ENCODE results near the gene YY1AP1.
"Not testable (repeated sequence)": the region's sequence is repeated elsewhere in the genome, so short reads cannot be mapped to it uniquely, and the experiment has no call there.

YY1AP1 gene

DNA sequence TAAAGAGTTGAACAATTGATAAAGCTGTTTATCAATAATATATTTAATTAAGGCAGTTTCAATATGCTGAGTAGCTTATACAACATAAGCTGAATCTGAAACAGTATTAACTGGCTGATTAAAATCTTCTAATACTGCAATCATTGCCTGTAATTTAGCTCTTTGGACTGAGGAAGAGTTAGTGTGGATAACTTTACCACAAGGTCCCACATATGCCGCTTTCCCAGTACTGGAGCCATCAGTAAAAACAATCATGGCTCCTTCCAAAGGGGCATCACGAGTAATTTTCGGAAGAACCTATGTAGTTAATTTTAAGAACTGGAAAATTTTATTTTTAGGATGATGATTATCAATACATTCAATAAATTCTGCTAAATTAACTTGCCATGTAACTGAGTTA lies 7.0 kb upstream of the YY1AP1 start:
- no peak for DNase-seq

DNA sequence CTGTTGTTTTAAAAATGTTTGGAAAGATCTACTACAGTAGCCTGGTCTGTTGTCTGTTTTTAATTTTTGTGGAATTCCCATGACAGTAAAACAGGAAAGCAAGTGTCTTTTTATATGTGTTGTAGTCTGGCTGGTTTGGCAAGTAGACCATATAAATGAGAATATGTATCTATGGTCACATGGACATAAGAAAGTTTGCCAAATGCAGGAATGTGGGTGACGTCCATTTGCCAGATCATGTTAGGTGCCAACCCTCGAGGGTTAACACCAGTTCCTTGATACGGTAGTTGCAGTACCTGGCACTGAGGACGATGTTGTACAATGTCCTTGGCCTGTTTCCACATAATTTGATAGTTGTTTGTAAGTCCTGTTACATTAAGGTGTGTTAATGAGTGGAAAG lies 6.5 kb upstream of the YY1AP1 start:
- no peak for DNase-seq

DNA sequence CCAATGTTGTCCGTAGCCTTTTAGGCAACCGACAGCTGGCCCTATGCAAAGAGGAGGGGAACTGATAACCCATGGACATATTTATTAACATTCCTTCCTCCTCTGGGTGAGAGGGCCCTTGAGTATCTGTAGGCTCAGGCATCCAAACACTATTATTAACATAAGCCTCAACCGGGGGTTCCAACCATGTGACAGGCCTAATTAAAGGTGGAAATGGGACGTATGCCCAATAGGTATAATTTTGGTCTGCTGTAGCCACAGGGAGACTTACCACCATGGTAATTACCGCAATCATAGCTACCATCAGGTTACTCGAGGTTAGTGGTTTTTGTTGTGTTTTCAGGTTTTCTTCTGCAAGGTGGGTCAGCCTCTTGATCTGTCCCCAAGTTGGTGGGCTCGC lies 5.6 kb upstream of the YY1AP1 start:
- DNase-seq: no peak

DNA sequence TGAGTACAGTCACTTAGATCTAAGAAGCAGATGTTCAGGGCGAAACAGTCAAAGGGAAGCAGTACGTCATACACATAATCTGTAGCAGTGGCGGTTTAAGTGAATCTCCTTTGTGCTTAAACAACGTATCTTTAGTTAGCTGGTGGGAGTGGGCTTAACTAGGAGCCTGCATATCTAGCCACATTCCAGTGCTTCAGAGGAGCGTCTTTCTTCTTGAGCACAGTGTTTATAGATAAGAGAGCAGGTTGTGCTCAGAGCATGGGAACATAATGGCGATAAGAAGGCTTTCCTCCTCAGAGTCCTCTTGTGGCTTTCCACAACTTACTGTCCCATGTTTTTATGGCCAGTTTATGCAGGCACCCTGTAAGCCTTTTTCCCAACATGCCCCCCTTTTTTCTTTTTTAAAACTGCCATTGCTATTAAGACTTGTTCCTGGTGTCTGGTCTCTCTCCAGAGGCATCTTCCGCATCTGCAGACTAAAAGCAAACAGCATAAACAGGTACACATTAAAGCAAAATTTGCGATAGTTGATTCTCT lies 3.5 kb upstream of the YY1AP1 start:
- DNase-seq: no peak

DNA sequence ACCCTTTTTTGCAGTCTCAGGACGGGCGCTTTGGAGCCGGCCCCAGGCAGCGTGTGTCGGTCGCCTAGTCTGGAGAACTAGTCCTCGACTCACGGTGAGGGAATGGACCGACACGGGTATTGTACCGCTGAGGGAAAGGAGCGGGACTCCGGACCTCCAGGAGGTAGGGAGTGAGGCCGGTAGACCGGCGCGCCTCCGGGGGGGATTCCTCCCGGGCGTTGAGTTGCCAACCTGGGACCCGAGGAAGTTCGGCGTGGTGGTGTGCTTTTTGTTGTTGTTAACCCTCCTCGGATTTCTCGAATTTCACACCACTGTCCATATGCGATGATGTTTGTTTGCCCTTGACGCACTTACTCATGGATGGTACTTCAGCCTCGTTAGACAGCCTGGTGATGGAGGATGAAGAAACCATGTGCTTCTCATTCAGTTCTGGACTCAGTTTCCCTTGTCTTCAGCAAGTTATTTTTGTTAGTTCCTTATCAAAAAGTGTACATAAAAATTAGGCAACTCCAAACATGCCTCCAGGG lies 570 bp upstream of the YY1AP1 start, which contains the start of gene DAP3:
DAP3 (plus strand) TSS at position 11 of the 527 bp plus-strand sequence. CDS start 20,689 bp downstream, outside the sequence.
- DNase-seq: not testable (repeated sequence)

DNA sequence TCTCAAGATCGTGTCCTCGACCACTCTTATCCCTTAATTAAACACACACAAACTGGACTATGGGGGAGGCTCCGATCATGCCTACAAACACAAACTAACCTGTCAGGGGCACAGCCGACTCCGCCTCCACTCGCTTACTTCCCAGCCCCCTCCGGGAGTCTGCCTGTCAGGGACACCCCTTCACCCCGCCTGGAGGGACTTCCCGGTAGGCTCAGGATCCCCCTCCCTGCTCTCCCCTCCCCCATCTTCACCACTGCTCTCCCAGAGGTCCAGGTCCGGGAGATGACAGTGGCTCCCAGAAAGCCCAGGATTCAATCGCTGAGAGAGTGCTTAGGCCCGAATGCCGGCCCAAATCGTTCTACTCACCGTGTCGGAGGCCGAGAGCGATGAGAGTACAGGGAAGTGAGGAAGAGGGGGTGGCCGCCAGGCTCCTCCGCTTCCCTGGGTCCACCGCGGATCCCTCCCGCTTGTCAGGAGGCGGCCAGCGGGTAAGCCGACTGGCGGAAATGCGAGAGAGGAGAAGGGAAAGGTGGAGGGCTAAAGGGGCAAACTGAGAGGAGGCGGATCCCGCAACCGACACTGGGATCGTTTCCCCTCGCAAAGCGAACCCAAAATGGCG lies 760 bp downstream of the YY1AP1 start:
- not testable (repeated sequence) for DNase-seq

DNA sequence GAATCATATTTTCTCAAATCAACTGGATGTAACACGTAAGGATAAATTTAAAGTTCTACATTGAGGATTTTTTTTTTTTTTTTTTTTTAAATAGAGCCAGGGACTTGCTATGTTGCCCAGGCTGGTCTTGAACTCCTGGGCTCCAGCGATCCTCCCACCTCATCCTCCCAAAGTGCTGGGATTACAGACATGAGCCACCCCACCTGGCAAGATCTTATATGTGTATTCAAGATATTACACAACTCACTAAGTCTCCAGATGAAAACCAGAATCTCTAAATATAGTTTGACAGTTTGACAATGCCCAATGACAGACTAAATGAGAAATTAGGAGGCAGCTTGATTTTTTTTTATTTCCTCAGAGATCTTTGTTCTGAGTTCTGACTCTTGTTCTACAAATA lies 6.8 kb downstream of the YY1AP1 start:
- DNase-seq: no peak

DNA sequence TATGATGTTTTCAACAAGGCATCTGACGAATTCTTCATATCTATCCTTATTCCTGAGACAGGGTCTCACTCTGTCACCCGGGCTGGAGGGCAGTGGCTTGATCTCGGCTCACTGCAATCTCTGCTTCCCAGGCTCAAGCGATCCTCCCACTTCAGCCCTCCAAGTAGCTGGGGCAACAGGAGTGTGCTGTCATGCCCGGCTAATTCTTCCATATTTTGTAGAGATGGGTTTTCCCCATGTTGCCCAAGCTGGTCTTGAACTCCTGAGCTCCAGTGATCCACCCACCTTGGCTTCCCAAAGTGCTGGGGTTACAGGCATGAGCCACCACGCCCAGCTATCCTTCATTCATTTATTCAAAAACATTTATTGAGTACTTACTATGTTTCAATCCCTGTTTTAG lies 8.0 kb downstream of the YY1AP1 start:
- no peak for DNase-seq

DNA sequence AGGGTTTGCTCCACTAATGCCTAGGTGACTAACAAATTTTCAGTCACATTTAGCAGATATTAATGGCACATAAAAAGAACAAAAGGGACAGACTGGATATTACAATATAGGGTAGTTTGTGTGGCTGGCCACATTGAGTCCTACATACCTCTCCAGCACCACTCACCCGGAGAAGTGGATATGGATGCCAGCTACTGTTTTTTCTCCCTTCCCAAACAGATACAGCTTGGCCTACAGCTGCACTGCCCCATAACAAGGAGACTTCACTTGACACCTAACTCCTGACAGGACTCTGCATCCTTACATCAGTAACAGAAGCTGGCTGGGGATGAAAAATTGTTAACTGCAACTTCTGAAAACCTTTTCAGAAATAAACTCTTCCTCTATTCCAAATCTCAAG lies 9.6 kb downstream of the YY1AP1 start:
- not testable (repeated sequence) for DNase-seq

DNA sequence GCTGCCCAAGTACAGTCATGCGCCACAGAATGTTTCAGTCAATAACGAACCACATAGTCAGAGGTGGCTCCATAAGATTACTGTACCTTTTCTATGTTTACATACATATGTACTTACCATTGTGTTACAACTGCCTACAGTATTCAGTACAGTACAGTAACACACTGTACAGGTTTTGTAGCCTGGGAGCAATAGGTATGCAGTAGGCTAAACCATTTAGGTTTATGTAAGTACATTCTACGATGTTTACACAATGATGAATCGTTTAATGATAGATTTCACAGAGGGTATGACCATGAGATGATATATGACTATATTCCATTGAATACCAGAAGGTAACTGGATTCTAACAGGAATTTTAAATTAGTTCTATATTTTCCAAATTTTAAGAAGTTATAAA lies 10.5 kb downstream of the YY1AP1 start:
- no peak for DNase-seq

DNA sequence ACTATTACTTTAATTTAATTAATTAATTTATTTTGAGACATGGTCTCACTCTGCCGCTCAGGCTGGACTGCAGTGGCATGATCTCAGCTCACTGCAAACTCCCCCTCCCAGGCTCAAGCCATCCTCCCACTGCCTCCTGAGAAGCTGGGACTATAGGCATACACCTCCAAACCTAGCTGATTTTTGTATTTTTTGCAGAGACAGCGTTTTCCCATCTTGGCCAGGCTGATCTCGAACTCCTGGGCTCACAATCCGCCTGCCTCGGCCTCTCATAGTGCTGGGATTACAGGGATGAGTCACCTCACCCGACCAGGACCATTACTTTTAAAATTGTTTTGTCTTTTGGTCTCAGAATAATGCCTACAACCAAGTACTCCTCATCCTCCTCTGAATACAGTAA lies 15.6 kb downstream of the YY1AP1 start:
- no peak for DNase-seq

DNA sequence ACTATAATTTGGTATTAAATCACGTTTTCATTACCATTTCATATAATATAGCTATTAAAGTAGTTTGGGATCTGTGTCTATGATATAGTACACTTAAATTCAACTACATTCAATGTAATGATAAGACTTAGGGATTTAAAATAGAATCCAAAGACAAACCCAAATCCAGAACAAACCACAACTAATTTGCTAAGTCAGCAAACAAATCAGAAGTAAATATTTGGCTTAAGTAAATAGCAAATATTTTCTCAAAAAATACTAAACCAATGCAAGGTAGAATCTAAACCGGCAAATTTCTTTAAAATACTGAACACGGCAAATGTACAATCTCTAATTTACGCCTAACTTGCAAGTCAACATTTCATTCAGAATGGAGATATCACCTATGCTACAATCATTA lies 16.8 kb downstream of the YY1AP1 start:
- DNase-seq: no peak

DNA sequence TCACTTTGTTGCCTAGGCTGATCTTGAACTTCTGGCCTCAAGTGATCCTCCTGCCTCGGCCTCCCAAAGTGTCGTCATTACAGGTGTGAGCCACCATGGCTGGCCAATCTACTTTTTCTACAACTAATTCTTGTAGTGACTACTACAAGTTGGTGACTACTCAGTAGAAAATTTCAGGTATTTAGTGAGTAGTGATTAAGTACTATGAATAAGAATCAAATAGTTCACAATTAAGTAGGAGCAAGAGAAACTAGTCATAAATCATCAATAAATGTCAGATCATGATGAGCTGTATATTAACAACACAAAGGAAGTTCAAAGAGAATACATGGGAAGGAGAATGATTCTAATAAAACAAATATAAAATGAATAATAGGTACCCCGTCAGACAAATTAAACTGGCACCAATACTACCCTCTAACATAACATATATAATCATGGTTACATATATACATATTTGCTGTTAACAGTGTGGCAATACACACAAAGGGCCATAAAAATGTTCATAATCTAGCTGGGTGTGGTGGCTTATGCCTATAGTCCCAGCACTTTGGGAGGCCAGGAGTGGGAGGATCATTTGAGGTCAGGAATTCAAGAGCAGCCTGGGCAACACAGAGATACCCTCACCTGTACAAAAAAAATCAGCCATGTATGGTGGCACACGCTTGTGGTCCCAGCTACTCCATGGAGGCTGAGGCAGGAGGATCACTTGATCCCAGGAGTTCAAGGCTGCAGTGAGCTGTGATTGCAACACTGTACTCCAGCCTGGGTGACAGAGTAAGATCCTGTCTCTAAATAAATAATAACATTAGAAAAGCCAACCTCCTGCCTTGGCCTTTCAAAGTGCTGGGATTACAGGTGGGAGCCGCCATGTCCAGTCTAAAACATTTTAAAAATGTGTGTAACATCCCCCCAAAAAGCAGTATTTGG lies 19.1 kb downstream of the YY1AP1 start:
- DNase-seq: no peak

DNA sequence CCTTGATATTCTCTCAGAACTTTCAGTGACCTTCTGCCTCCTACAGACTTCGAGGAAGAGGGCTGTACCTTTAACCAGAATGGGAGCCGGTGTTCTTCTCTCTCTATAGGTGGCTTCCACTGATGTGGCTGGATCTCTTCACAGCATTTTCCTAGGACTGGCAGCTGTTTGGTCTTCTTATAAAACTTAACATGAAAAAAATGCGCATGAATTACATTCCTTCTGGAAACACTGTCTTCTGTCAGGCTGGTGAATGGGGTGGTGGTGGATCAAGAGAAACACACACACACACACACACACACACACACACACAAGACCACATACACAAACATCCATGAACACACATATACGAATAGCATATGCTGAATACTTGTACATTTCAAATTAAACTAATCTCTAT lies 27.3 kb downstream of the YY1AP1 start:
- not testable (repeated sequence) for DNase-seq

DNA sequence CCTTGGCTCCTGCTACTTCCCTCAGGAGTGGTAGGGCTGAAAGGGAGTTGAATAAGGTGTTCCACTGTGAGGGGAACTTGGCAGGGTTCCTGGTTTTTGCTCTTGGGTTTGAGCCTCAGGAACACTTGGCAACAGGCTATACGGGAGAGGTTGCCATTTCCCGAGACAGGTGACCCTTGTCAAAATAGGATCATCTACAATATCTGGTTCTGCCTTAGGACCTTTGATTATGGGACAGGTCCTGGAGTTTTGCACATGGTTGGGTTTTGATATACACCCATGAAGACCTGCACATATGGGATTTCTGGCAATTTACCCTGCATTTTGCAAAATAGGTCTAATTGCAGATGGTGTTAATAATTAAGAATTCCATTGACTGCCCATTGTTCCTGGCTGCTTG lies 31.1 kb downstream of the YY1AP1 start:
- DNase-seq: no peak

DNA sequence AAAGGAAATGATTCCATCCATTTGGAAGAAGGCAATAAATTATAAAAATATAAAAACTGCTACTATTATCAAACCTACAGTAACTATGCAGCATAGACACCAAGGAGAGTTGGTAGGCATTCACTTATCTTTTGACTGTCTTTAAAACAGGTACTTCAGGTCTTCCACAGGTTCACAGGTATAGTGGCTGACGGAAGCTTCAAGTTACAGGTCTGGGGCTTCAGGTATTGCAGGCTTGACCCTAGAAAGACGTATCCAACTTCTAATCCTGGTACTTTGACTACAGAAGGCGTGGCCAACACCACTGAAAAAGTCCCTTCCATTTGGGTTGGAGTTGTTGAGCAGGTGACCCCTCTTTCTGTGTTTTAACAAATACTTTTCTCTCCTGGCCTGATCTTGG lies 35.6 kb downstream of the YY1AP1 start:
- no peak for DNase-seq

DNA sequence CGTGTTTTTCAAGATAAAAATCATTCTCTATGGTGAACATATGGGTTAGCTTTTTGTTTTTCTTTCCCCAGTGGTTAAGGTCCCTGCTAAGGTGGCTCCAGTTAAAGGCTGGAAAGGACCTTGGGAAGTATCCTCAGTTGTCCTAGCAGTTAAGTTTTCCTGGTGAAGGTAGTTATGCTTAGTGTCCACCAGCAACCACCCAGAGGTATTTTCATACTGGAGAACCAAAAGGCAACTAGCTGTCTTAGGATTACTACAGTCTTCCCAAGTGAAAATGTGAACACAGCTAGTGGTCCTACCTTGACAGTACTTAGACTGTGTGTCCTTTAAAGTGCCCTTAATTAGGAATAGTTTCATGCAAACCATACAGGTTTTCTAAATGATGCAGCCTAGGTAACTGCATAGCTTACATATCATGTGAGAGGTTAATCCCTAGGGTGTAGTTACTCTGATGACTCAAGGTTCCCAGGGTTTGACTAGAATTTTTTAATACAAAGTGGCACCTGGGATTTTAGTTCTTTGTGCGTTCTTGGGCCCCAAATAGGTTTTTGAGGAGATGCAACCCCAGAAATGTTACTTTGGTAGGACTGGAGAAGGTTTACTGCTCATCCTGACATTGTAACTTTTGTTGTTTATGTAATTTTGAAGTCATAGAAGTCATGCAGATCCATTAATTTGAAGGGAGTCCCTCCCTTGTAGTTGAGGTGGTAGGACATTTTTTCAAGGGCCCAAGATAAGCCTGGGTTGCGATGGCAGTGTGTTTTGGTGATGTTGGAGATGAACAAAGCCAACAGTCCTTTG lies 36.5 kb downstream of the YY1AP1 start:
- no peak for DNase-seq

DNA sequence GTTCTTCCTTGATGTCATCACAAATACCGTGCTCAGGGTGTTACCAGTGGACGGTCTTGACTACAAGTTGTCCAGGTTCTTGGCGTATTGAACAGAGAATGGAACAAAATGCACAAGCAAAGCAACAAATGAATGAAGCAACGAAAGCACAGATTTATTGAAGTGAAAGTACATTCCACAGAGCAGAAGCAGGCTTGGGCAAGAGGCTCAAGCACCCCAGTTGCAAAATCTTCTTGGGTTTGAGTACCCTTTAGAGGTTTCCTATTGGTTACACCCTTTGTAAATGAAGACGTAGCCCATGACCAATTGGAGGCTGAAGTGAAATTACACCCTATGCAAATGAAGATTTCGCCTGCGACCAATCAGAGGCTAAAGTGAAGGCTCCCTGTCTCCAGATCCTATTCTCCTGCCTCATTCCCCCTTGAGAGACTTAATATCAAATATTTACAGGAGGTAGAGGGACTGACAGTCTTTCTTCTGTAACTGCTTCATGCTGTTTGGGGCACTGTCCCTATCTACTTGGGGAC lies 38.3 kb downstream of the YY1AP1 start:
- DNase-seq: no peak

DNA sequence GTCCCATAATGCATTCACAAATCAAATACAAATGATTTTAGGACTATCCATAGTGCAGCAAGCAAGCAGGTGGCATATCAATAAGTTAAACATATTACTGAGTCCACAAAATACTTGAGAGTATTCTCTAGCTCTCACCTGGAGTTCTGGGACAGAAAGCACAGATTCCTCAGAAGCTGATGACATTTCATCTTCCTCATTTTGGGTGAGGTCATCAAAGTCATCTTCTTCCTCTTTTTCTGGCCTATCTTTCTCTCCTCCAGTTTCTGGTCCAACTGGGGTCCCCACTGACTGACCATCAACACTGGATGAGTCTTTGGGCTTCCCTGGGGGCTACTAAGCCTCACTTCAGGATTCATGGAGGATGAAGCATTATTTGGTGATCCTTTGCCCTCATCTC lies 38.9 kb downstream of the YY1AP1 start:
- DNase-seq: no peak

DNA sequence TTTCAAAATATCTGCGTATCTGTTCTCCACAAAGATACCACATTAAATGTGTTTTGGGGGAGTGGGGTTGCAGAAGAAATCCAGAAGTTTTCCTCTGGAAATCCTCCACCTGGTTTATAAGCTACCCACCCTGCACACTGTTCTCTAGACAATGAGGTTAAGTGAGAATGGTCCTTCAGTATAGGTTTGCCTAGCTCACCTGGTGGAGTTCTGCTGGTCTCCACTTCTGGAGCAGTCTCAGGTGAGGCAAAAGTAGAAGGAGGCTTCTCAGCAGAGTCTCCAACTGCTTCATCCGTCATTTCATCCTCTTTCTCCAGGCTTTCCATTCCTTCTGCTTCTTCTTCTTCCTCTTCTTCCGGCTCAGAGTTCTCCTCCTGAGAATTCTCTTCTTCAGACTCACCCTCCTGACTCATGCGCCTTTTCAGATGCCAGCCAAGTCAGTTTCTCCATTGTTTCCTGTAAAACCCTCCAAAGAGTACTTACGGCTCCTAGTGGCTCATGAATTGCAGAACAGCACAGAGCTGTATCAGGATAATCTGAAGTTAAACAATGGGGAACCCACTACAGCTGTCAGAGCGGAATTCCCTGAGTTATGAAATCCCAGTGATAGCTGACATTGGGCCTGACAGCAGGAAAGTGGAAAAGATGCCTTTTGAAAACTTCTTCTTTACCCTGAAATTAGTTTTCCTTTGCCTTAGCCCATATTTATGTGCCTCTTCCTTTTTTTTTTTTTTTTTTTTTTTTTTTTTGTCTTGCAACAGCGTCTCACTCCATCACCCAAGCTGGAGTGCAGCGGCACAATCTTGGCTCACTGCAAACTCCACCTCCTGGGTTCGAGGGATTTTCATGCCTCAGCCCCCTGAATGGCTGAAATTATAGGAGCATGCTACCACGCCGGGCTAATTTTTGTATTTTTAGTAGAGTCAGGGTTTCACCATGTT lies 40.1 kb downstream of the YY1AP1 start:
- no peak for DNase-seq

DNA sequence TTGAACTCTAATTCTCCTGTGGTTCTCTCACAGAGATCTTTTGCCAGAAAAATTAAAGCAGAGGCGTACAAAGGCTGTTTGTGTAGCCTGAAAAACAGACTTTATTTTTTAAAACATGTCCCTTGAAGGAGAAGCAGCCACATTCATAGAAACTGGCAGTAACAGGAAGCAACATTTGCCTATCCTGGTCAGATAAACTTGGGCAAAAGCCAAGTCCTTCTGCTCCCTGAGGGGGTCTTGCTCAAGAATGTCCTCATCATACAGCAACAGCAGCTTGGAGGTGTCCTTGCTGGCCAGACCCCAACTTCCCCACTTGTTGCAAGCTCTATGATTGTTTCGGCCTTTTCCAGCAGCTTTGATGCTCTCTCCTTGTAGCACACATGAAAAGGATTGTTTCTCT lies 42.3 kb downstream of the YY1AP1 start:
- DNase-seq: no peak

DNA sequence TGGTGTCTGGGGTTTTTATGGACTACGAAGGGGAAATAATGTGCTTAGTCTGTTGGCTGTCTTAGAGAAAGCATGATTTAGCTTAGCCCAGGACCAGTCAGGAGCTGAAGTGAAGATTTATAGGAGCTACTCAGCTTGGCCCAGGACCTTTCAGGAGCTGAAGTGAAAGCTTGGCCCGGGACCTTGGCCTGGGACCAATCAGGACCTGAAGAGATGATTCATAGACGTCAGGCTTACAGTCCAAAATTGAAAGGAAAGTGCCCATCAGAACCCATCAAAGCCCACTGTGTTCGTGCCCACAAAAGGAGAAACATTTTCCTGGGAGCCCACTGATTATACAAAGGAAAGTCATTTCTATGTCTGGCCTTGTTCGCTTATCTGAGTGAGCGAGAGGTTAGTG lies 42.9 kb downstream of the YY1AP1 start:
- DNase-seq: no peak

Measured in right hindlimb (tissue), 1 donor.